Small intestine (tissue), 7 donors: ENCODE data around the gene NTN1. TPM values are rescaled to one million over a fixed set of nuclear protein-coding genes. Genes with fewer than 3 reads are reported as not detected.
A peak's percentile ranks its signal among the peaks of the same experiment; 100 is the strongest.

Experiments
- DNase-seq, 2 donors: peaks; one replicate each; pipeline versions ENCODE4 v3.0.0 to v3.0.0-alpha.2; 2013
- FAIRE-seq: peaks from 2 replicates; lab custom pipeline; 2012; peaks lifted over from hg19 to GRCh38; lab: Jason Lieb, UNC
- H3K27ac ChIP-seq, 3 donors: one replicate each; pipeline ENCODE4 v1.5.1; 2013; ENCODE audit warnings: low read length in 2 of 3, mild to moderate bottlenecking in 2 of 3, control low read depth in 1 of 3, inconsistent platforms in 1 of 3, low read depth in 1 of 3, moderate library complexity in 1 of 3
- H3K27me3 ChIP-seq, 3 donors: one replicate each; pipeline ENCODE4 v1.6.1; 2013; ENCODE audit warnings: low read length in 3 of 3, inconsistent platforms in 1 of 3; ENCODE audit not compliant: control insufficient read depth in 3 of 3, insufficient read depth in 3 of 3
- H3K36me3 ChIP-seq, 3 donors: one replicate each; pipeline ENCODE4 v1.6.1; 2013; ENCODE audit warnings: low read length in 3 of 3, inconsistent platforms in 1 of 3, low read depth in 1 of 3, mild to moderate bottlenecking in 1 of 3, moderate library complexity in 1 of 3; ENCODE audit not compliant: control insufficient read depth in 3 of 3, insufficient read depth in 2 of 3
- H3K4me1 ChIP-seq, 3 donors: one replicate each; pipeline ENCODE4 v1.6.1; 2013; ENCODE audit warnings: low read length in 2 of 3, inconsistent platforms in 1 of 3, low read depth in 1 of 3, mild to moderate bottlenecking in 1 of 3, moderate library complexity in 1 of 3; ENCODE audit not compliant: control insufficient read depth in 3 of 3, insufficient read depth in 2 of 3
- H3K4me3 ChIP-seq, 3 donors: one replicate each; pipeline ENCODE4 v1.5.1; 2013; ENCODE audit warnings: low read length in 3 of 3, control low read depth in 1 of 3, inconsistent platforms in 1 of 3, low read depth in 1 of 3, mild to moderate bottlenecking in 1 of 3, moderate library complexity in 1 of 3
- H3K9me3 ChIP-seq, 2 donors: one replicate each; pipeline ENCODE4 v1.6.1; 2013; ENCODE audit warnings: low read depth in 1 of 2, low read length in 1 of 2; ENCODE audit not compliant: control insufficient read depth in 2 of 2, insufficient read depth in 1 of 2
- WGBS, 3 donors: extraction: QIAGEN DNeasy Blood & Tissue Kit; methylation state at CpG; one replicate each; pipeline ENCODE4 v1.1.7; 2013; 5-methylcytosine and 5-hydroxymethylcytosine counted together
- polyA plus RNA-seq, 4 donors: library from polyadenylated mRNA; stranded (reverse) in 3 of 4; unstranded in 1 of 4; fragments of 200-250 nt in 3 of 4; fragments of 120-200 nt in 1 of 4; gene quantifications; one replicate each; pipeline versions ENCODE4 v1.2.1 to v1.2.3, GENCODE V29; 2013
- donor health status: healthy with polysubstance abuse.
- donor health status: control.
- donor health status: control.
- donor health status: Bipolar disorder and iron deficiency.
- donor health status: healthy.

NTN1 gene
- polyA plus RNA-seq, 4 donors: 0.22 to 13.2 (median 2.6) TPM

- Histone ChIP-seq H3K9me3 (no peaks in the 10 kb centered on the region), H3K27ac (no peak overlapping the region), H3K27me3 (peaks cover 10 to 52% (median 14%) of the 10 kb centered on the region in 3 donors), H3K36me3 (no peaks in the 10 kb centered on the region), H3K4me1 (peaks cover 0 to 8% (median 3%) of the 10 kb centered on the region in 3 donors), H3K4me3 (peak overlapping the region in 2 of 3 donors; percentile 19 to 52)
- FAIRE-seq: no peak
- 1 to 2% (median 2%) methylated on average over 55 to 90 of the region's 90 CpGs for WGBS, 3 donors
- no peak for DNase-seq
These were observed 17.8 kb upstream of the NTN1 start for GRCh38 chr17:9003355-9004131.

- Histone ChIP-seq H3K9me3 (no peaks in the 10 kb centered on the region), H3K36me3 (no peaks in the 10 kb centered on the region), H3K4me3 (peak overlapping the region in 2 of 3 donors; percentile 19 to 52), H3K27me3 (peaks cover 10 to 52% (median 14%) of the 10 kb centered on the region in 3 donors), H3K27ac (no peak overlapping the region), H3K4me1 (peaks cover 0 to 8% (median 3%) of the 10 kb centered on the region in 3 donors)
- 8 to 28% (median 16%) methylated on average over 57 to 58 of the region's 58 CpGs for WGBS, 3 donors
- DNase-seq (no peak), FAIRE-seq (no peak)
These were observed 17.0 kb upstream of the NTN1 start for GRCh38 chr17:9004132-9004960.

GRCh38 chr17:9004961-9005285, 16.4 kb upstream of the NTN1 start:
- Histone ChIP-seq H3K4me3 (no peak overlapping the region), H3K27me3 (peaks cover 10 to 55% (median 14%) of the 10 kb centered on the region in 3 donors), H3K9me3 (no peaks in the 10 kb centered on the region), H3K36me3 (no peaks in the 10 kb centered on the region), H3K27ac (no peak overlapping the region), H3K4me1 (peaks cover 0 to 8% (median 3%) of the 10 kb centered on the region in 3 donors)
- DNase-seq (no peak), FAIRE-seq (no peak)
- WGBS, 3 donors: 70 to 77% (median 71%) methylated on average over 6 of the region's 6 CpGs

- Histone ChIP-seq H3K36me3 (no peaks in the 10 kb centered on the region), H3K4me1 (peaks cover 0 to 8% (median 3%) of the 10 kb centered on the region in 3 donors), H3K4me3 (no peak overlapping the region), H3K9me3 (no peaks in the 10 kb centered on the region), H3K27me3 (peaks cover 10 to 64% (median 14%) of the 10 kb centered on the region in 3 donors), H3K27ac (no peak overlapping the region)
- no peak for FAIRE-seq
- 77 to 83% (median 81%) methylated on average over 7 of the region's 7 CpGs for WGBS, 3 donors
- no peak for DNase-seq
These were observed 15.0 kb upstream of the NTN1 start for GRCh38 chr17:9006175-9006767.

GRCh38 chr17:9007052-9007714, 14.1 kb upstream of the NTN1 start:
- DNase-seq (no peak), FAIRE-seq (no peak)
- no peak overlapping the region for H3K4me3 ChIP-seq
- no peaks in the 10 kb centered on the region for H3K36me3 ChIP-seq
- H3K9me3 ChIP-seq: no peaks in the 10 kb centered on the region
- WGBS, 3 donors: 90 to 96% (median 95%) methylated on average over 2 of the region's 2 CpGs
- H3K4me1 ChIP-seq: peaks cover 0 to 8% (median 3%) of the 10 kb centered on the region in 3 donors
- no peak overlapping the region for H3K27ac ChIP-seq
- peaks cover 10 to 58% (median 14%) of the 10 kb centered on the region in 3 donors for H3K27me3 ChIP-seq

GRCh38 chr17:9009096-9009495, 12.2 kb upstream of the NTN1 start:
- DNase-seq: no peak
- Histone ChIP-seq H3K27ac (no peak overlapping the region), H3K27me3 (peaks cover 3 to 46% (median 12%) of the 10 kb centered on the region in 3 donors), H3K4me1 (no peaks in the 10 kb centered on the region), H3K9me3 (no peaks in the 10 kb centered on the region), H3K4me3 (no peak overlapping the region), H3K36me3 (no peaks in the 10 kb centered on the region)
- 81 to 86% (median 83%) methylated on average over 4 of the region's 4 CpGs for WGBS, 3 donors
- FAIRE-seq: no peak

- DNase-seq (no peak), FAIRE-seq (no peak)
- Histone ChIP-seq H3K4me1 (no peaks in the 10 kb centered on the region), H3K4me3 (no peak overlapping the region), H3K9me3 (no peaks in the 10 kb centered on the region), H3K36me3 (no peaks in the 10 kb centered on the region), H3K27ac (no peak overlapping the region), H3K27me3 (peaks cover 3 to 39% (median 6%) of the 10 kb centered on the region in 3 donors)
- 23 to 50% (median 28%) methylated on average over 6 of the region's 6 CpGs for WGBS, 3 donors
These were observed 11.6 kb upstream of the NTN1 start for GRCh38 chr17:9009737-9010136.

- H3K4me1 ChIP-seq: no peaks in the 10 kb centered on the region
- no peaks in the 10 kb centered on the region for H3K9me3 ChIP-seq
- peaks cover 0 to 27% (median 0%) of the 10 kb centered on the region in 3 donors for H3K27me3 ChIP-seq
- no peaks in the 10 kb centered on the region for H3K36me3 ChIP-seq
- no peak for FAIRE-seq
- no peak for DNase-seq
- H3K4me3 ChIP-seq: no peak overlapping the region
- no peak overlapping the region for H3K27ac ChIP-seq
- 92 to 93% (median 93%) methylated on average over 7 of the region's 7 CpGs for WGBS, 3 donors
These were observed 10.3 kb upstream of the NTN1 start for GRCh38 chr17:9011001-9011400.
